Activated gamma-delta T cell treated with Interleukin-2 at 50 U/mL for 16 hours (primary cell): Measurements from ENCODE around the gene TBK1.

Experiments
- DNase-seq: peaks from one replicate; pipeline ENCODE4 v3.0.0-alpha.2; 2020

Gene TBK1

DNA sequence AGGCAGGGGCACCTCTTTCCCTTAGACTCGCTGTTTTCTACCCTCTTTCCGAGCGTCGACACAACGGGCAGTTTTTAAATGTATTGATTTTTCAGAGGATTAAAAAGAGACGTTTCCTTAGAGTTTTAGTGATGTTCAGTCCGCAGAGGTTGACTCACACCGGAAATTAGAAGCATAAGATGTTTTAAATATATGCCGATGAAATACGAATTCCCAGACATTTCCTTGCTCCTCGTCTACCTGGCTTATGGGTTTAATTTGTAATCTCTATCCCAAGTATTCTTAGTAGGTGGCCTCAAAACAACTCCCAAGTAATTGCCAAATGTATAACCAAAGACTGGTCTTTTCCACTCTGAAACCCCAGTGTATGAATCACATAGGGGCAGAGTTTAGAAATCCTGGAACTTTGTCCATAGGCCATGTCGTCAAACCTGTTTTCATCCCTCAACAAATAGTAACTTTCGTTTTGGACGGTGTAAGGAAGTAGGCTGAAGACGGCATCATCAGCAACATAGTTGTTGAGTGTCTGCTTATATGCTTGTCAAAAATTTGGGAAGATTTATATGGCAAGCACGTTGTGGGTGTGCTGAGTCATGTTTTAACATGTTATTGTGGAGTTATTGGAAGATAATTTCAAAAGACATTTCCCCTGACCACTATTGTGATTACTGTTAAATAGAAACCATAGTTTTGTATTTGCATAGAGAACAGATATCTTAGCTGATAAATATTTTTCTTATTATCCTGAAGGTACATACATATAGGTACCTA is 824 bp downstream of the TBK1 start:
- DNase-seq = no peak

DNA sequence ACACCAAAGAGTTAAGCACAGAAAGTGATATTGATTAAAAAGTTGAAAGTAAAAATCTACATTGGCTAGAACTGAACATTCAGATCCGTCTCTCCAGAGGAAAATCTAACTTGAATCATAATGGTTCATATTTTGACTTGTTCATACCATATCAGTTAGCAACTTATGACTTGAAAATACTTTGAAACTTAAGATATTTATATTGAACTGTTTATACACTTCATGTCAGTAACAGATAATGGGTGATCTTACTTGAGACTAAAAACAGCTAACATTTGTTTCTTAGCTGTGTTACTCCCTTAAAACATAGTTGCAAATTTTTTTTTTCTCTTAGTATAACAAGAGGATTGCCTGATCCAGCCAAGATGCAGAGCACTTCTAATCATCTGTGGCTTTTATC is 3.6 kb downstream of the TBK1 start:
- no peak for DNase-seq

DNA sequence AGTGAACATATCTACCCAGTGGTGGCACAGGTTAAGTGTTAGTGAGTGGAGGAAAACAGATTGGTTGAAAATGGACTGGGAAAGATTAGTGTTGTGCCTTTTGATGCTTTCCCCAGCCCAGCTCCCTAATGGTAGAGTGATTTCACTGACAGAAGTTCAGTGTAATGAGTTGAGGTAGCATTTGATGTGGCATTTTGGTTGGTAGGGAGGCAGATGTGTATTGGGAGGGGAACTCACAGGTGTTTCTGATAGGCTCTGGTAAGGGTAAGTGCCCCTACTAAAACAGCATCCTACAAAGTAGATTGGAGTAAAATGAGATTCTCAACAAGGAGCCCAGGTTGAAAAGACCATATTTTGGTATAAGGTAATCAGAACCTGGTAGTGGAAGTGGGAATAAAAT is 4.2 kb downstream of the TBK1 start:
- no peak for DNase-seq

DNA sequence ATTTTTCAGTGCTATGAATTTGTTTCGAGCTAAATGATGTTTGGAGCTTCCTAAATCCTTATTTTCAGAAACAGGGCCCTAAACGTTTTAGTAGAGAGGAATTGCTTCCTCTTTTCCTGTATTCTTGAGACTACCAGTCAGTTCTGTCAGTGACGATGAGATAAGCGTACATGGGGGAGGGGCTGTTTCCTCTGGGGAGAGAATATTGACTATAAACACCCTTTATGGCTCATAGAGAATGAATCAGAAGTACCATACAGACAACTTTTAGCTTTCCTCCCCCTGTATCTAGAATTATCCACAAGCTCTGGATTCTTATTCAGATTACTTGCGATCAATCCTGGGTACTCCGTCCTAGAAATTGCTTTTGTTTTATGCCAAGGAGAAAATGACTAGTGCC is 5.1 kb downstream of the TBK1 start:
- no peak for DNase-seq

DNA sequence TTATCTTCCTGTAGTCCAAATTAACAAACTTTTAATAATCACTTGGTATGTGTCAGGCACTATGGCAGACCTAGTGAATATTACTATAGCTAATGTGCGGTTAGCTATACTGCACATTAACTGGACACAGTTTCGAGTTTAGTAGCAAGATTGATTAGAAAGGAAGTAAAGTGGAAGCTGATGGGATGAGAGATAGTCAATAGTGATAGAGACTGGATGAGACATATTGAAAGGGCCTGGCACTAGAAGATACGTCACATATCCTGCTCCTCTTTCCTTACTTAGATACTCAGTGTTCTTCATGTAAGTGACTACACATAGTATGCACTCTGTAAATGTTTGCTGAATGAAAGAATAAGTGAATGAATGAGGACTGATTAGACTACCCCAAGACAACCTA is 5.5 kb downstream of the TBK1 start:
- DNase-seq = no peak

DNA sequence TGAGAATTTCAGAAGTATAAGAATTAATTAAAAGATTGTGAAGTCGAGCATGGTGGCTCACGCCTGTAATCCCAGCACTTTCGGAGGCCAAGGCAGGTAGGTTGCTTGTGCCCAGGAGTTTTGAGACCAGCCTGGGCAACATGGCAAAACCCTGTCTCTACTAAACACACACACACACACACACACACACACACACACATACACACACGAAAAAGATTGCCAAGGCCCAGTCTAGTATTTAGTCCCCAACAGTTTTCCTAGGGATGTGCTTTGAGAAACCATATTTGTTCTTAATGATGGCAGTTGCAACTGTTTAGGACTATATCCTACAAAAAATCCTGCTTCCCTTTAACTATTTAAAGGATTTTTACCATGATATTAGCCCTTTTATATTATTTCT is 6.0 kb downstream of the TBK1 start:
- no peak for DNase-seq

DNA sequence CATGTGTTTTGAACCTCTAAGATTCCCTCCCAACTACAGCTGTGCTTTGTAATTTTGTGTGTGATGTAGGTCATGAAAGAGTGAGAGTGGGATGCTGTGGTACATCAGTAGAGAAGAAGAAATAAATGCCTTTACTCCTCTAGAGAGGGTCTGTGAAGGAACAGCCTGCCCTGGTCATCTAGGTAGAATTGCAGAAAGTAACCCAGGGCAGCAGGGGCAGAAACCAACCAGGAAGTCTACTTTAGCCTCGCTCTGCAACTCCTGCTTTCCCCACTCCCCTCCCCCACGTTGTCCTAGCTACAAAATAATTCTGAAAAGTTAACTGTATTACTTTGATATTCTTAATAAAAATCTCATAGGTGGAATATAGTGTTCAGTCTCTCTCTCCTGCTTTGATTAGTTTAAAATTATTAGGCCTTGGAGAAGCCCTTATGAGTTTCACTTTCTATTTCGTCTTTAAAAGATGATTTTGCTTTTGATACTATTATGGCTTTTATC is 7.5 kb downstream of the TBK1 start:
- no peak for DNase-seq

DNA sequence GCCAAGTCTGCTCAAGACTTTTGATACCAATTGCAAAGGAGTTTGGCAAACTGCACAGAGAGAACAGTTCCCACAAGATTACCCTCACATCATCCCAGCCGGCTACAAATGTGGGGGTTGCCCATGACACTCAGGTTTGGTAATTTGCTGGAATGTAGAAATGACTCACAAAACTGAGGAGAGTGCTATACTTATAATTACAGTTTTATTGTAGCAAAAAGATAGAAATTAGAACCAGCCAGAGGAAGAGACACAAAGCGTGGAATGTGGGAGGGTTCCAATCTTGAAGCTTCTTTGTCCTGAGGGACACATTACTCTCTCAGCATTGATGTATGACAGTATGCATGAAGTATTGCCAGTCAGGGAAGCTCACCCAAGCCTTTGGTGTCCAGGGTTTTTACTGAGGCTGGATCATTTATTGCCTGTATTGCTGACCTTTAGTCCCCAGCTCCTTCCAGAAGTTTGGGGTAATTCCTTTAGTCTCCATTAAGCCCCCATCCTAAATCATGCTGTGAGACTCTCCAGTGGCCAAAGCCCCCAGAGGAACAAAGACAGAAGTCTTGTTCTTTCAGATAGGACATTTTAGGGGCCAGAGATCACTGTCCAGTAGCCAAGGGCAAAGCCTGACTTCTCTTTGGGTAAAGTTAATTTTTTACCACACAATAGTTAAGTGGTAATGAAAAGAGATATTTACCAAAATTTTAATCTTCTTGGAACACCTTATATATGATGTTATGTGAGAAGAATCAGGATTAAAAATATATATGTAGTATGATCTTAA is 9.9 kb downstream of the TBK1 start:
- no peak for DNase-seq

DNA sequence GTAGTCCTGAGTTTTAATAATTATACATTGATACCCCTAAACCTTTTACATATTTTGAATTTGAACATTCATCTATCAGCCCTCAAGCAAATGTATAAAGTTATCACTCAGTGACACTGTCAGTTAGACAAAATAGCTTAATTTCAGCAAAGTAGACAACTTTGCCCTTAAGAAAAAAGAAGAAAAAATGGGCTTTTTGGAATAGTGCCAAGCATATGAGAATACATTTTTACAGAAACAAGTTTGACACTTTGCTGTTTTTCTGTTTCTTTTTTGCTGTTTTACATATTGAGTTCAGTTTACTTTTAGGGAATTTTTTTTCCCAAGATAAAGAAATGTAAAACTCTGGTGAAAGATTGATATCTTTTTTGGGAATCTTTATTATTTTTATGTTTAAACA is 14.3 kb downstream of the TBK1 start:
- DNase-seq = no peak

DNA sequence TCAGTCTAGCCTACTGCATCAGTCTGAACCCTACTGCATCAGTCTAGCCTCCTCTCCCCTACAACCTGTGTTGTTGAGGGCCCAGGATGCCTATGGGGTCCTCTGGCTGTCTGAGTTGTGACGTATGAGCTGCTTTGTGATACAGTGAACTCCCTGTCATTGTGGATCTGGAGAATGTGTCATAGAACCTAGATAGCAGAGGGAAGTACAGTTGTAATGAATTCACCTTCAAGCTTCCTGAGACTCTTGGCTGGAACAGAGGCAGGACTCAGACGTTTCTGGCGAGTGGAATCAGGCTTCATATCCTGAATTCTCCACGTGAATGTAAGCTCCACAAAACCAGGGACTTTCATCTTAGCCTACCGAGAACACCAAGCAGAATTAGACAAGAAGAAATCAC is 17.0 kb downstream of the TBK1 start:
- no peak for DNase-seq

DNA sequence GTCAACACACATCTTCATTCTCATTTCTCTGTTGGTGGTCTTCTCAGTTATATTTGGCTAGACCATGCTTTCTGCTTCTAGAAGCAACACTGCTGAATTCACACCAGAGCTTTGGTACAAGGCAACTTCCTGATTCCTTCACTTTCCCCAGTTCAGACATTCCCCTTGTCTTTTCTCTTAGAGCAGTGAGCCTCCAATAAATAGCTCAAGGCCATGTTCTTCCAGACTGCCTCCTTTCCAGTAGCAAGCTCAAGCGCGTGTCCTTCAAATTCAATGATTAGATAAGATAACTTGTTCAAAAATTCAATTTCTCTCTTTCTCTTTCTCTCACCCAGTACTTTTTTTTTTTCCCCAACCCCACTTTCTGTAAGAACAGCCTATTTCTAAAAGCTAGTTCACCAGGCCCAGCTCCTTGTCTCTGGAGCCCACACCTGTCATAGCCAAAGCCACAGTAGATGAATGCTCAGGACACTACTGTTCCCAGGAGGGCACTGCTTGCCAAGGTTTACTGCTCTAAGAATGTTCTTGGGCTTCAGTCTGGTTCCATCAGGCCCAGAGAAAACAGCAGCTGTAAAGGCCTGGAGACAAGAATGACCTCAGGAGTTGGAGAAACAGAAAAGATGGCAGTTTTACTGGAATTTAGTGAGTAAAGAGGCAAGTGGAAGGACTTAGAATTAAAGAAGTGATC is 17.7 kb downstream of the TBK1 start:
- no peak for DNase-seq

DNA sequence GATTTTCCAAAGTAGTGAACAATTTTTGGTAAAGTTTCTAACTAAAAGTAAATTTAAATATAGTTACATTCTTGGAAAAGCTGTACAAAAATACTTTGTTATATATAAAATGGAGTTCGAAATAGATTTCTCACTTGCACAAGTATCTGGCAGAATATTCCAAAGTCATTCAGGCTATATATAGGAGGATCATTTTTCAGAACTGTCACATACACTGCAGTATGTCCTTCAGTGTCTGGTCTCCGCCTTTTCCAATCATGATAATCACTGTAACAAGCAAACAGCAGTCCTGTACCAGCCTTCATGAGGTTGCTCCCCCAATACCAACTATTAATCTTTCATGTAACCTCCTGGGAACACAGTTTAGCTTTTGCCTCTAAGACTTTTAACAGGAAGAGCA is 18.6 kb downstream of the TBK1 start:
- DNase-seq = no peak

DNA sequence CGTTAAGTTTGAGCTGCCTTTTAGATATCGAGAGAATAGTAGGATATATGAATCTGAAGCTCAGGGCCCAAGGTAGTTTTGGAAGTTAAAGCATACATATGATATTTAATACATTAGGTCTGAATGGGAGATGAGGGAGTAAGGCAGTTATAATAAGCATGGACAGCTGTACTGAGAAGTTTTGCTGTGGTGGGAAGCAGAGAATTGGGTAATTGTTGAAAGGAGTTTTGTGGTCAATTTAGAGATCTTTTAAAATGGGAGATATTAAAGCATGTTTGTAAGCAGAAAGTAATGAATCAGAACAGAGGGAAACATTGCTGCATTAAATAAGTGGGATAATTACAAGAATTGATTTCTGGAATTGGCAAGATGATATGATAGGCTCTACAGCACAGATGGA is 21.3 kb downstream of the TBK1 start:
- DNase-seq = no peak

DNA sequence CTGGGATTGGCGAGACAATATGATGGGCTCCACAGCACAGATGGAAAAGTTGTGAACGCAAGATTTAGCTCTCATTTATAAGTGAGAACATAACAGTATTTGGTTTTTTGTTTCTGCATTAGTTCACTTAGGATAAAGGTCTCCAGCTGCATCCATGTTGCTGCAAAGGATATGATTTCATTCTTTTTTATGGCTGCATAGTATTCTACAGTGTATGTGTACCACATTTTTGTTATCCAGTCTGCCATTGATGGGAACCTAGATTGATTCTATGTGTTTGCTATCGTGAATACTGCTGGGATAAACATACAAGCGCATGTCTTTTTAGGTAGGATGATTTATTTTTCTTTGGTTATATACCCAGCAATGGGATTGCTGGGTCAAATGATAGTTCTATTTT is 23.6 kb downstream of the TBK1 start:
- no peak for DNase-seq

DNA sequence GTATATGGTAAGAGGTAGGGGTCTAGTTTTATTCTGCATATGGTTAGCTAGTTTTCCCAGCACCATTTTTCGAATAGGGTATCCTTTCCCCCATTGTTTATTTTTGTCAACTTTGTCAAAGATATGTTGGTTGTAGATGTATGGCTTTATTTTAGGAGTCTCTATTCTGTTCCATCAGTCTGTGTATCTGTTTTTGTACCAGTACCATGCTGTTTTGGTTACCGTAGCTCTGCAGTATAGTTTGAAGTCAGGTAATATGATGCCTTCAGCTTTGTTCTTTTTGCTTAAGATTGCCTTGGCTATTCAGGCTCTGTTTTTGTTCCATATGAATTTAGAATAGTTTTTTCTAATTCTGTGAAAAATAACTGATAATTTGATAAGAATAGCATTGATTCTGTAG is 24.9 kb downstream of the TBK1 start:
- no peak for DNase-seq

DNA sequence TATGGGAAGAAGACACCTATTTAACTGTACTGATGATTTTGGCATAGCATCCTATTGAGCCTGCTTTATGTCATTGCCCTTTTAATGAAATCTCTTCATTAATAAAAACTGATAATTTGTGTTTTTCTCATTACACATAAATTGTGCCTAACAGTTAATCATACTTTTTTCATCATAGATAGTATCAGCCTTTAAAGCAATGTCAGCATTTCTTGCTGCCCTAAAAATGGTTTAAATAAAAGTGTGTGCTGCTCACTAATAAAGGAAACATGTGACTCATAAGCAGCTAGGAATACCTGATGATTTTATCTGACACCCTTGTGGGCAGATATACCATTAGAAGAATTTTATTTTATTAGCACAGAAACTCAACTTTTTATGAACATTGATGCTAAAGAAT is 26.7 kb downstream of the TBK1 start:
- DNase-seq = no peak

DNA sequence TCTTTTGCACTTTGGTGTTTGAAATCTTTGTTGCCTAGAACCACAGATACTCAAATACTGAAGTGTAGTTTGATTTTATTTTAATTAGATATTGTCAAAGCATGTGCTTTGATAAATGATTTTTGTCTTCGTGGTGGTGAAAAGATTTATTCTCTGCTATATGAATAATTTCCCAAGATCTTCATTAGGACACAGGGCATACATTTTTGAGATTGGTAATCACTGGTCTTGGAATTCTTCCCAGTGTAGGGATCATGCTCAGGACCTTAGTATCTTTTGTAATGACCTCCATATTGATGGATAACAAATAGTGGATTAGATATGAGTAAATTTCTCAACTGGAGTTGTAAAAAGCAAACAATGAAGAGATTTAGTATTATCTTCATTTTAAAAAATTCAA is 28.2 kb downstream of the TBK1 start:
- DNase-seq = no peak

DNA sequence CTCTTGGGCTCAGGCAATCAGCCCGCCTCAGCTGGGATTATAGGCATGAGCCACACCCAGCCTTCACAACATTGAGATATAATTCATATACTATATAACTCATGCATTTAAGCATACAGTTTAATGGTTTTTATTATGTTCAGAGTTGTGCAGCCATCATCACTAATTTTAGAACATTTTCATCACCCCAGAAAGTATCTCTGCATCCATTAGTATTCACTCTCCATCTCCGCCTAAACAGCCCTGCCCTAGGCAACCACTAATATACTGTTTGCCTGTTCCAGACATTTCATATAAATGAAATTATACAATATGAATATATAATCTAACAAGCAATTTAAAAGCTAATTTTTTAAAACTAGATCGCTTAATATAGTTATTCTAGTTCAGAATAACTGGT is 34.7 kb downstream of the TBK1 start:
- no peak for DNase-seq

DNA sequence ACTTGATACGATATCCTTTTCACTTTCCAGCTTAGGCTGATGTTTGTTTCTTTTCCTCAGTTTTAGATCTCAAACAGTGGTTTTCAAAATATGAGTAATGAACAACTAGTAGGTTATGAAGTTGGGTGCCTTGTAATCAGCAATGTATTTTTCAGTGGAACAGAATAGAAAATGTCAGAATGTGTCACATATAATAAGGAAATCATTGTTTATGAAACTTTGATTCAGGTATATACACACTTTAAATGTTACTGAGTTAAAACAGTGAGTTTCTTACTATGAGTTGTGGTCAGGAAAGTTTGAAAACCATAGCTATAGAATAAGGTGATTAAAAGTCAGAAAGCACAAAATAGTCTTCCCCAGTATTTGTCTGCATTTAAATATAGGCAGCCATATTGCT is 39.8 kb downstream of the TBK1 start:
- DNase-seq = no peak

DNA sequence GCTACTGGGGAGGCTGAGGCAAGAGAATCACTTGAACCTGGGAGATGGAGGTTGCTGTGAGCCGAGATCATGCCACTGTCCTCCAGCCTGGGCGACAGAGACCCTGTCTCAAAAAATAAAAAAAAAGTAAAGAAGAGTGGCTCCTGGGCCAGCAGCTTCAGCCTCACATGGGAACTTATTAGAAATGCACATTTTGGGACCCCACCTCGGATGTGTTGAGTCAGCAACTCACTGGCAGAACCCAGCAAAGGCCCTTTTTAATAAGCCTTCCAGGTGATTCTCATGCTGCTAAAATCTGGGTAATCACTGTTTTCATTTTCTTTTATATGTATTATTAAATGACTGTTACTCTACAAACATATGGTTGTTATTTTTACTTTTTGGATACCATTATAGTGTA is 41.6 kb downstream of the TBK1 start:
- no peak for DNase-seq

DNA sequence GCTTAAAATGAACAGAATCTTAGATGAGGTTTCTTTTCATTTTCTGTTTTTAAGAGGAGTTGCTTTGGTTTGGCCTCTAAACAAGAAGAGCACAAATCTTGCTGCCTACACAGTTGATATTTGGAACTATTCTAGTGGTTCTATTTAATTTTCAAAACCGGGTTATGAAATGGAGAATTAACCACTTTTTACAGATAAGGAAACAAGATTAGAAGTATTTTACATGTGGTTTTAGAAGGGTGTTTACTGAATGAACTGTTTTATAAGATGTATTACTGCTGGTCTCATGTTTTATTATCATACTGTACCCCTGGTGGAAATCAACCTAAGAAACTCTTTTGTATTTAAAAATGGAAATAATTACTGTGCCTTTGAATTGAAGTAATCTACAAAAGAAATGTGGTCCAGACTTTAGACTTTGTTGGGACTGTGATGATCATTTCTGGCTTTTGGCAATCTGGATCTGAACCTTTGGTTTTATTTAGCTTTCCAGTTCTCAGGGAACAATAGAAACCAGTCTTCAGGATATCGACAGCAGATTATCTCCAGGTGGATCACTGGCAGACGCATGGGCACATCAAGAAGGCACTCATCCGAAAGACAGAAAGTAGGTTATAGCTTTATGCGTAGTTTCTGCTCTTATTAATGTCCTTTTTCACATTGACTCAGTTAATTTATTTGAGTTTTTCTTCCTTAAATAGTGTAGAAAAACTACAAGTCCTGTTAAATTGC is 43.2 kb downstream of the TBK1 start:
- no peak for DNase-seq

DNA sequence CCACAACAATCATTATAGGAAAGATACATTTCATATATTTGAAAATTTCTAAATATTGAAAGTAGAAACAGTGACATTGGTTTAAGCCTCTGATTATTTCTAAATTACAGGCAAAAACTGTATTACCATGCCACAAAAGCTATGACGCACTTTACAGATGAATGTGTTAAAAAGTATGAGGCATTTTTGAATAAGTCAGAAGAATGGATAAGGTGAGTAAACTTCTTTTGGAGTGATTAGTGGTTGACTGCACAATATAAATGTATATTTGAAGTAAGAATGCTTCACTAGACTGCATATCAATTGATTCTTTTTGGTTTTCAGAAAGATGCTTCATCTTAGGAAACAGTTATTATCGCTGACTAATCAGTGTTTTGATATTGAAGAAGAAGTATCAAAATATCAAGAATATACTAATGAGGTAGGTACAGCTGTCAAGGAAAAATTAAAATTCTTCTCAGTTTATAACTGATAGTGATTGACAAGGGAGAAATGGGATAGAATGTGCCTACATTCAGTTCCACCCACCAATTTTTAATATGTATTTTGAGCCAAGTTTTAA is 45.0 kb downstream of the TBK1 start:
- no peak for DNase-seq

DNA sequence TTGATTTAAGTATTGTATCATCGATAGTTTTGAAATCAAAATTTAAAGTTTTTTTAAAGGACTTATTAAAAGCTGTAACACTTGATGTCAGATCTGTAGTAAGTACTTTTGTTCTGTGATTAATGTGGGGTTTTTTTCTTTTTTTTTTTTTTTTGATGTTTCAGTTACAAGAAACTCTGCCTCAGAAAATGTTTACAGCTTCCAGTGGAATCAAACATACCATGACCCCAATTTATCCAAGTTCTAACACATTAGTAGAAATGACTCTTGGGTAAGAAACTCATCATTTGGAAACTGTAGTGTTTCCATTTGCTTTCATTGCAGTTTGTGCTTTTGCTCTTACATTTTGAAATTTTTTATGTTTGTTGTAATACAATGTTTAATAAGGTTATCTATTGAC is 45.6 kb downstream of the TBK1 start:
- no peak for DNase-seq
